Measurements from ENCODE around the gene ANKRD34C.
"Not testable (repeated sequence)": the region's sequence is repeated elsewhere in the genome, so short reads cannot be mapped to it uniquely, and the experiment has no call there.

ANKRD34C gene

DNA sequence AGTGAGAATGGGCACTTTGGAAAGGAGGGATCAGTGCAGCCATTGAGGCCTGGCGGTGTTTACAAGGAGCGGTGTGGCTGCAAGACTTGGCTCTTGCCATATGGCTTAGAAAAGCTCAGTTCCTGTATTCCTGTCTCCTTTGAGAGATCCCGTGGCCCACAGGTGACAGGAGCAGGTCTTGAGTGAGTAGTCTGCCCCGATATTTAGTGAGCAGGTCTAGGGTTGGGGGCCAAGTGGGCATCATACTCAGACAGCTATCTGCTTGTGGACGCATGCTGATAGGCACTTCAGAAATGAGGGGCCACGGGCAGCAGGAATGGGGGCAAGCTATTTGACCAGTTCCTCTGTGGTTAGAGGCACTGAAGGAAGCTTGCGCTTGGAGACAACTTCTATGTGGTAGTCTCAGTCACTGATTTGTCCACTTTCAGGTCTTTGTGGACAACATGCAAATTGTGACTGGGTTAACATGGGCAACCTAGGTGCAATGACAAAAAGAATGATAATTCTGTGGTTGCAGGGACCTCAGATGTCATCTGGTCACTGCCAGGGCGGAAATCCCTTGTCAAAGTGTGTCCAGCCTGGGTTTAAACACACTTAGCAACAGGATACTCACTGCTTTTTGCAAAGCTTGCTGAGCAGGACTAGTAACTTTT is 29.5 kb downstream of the ANKRD34C start:
- DNase-seq (ENCODE audit: low spot score): no peak

DNA sequence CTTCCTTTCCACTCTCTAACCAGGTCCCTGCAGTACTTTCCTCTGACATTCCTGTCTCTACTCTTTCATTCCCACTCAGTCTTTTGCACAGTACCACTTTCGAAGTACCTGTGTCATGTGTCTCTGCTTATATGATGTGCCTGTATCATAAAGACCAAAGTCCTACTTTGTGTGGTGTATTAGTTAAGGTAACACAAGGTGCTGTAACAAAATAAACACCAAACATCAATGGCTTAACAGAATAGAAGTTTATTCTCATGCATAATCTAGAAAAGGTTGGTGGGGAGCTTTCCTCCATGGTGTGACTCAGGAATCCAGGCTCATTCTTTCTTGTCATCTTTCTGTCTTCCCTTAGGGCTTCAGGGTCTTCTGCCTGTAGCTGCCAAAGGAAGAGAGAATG is 31.7 kb downstream of the ANKRD34C start:
- DNase-seq (ENCODE audit: low spot score): no peak

DNA sequence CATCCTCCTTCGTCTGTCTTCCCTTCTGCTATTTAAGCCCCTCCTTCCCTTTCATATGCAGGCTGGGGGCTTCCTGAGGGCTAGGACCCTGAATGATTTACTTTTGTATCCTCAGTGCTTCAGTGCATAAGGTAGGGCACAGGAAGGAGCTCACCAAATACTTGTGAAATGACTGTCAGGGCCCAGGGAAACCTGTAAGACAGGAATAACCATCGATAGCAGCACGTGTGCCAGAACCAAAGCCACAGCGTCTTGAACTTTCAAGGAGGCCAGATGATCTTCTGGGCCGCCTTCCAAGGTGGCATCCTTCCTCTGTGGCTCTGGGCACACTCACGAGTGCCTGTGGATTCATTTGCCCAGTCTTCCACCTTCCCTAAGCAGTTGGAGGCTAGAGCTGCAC is 32.3 kb downstream of the ANKRD34C start:
- no peak for DNase-seq (ENCODE audit: low spot score)

DNA sequence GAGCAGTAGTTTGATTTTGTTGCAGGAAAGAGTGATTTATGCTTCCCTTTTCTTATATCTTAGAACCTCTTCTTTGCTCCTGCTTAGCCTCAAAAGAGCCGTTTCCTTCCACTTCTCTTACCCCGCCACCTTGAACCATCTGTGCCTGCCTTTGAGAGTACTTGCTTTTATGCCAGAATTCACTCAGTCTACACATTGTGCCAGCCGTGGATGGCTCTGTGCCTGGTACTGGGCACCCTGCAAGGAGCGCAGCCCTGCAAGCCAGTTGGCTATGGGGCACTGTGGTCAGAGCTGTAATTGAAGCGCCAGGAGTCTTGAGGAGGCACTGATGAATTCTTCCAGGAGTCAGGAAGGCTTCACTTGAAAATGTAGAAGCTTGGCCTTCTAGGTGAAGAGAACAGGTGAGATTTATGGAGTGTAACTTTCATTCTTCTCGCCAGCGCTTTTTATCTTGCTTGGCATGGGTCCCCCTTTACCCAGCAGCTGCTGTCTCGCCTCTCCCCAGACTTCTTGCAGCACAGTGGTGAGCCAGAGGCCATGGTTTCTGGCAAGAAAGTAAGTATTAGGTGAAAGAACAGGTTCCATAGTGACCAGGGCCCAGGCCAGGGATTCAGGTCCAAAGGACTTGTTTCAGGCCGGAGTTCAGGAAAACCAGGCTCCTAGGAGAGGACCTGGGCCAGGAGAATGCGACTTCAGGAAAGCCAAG is 33.3 kb downstream of the ANKRD34C start:
- DNase-seq (ENCODE audit: low spot score): no peak

DNA sequence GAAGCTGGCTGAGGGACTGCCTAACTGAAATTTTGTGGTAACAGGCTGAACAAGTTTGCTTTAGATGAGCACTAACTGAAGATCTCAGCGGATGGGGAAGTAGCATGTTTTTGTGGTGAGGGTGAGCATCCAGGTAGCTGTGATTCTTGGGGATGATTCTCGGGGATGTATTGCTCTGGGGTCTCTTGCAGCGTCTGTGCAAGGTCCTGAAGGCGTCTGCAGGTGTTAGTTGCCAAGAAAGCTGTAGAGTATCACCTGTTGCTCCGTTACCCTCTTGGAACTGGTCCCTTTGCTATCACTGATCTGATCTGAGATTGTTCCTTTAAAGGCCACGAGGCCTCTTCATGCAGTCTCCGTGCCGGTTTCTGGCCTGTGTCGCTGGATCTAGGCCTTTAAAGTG is 34.3 kb downstream of the ANKRD34C start:
- DNase-seq (ENCODE audit: low spot score): no peak

DNA sequence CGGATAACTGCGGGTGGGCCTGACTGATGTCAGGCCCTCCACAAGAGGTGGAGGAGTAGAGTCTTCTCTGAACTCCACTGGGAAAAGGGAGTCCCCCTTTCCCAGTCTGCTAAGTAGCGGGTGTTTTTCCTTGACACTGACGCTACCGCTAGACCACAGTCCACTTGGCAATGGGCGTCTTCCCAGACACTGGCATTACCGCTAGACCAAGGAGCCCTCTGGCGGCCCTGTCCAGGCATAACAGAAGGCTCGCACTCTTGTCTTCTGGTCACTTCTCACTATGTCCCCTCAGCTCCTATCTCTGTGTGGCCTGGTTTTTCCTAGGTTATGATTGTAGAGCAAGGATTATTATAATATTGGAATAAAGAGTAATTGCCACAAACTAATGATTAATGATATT is 37.5 kb downstream of the ANKRD34C start:
- not testable (repeated sequence) for DNase-seq (ENCODE audit: low spot score)

DNA sequence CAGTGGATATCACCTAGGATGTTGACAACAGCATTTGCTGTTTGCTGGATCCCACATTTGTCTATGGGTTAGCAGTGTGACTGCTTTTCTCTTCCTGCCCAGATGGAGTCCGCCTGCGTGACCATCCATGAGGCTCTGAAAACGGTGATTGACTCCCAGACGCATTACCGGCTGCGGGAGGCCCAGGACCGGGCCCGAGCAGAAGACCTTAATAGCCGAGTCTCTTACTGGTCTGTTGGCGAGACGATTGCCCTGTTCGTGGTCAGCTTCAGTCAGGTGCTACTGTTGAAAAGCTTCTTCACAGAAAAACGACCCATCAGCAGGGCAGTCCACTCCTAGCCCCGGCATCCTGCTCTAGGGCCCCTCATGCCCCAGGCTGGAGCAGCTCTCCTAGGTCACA is 39.4 kb downstream of the ANKRD34C start:
- DNase-seq (ENCODE audit: low spot score): no peak

DNA sequence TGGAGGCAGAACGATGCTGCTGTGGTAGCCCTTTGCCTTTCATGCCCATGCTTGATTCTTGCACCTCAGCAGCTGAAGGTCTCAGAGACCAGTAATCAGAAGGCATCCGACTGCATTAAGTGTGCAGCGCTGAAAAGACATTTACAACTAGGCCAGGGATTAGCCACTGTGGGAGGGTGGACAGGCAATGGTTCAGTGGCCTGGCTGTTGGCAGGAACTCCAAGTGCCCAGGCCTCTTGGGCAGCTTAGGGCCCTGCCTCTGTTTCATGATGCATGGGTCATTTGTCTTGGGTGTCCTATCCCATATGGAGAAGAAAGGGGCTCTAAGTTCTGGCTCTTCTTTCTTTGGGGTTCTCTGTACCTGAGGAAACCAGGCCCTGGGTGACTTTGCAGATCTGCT is 39.8 kb downstream of the ANKRD34C start:
- DNase-seq (ENCODE audit: low spot score): no peak

DNA sequence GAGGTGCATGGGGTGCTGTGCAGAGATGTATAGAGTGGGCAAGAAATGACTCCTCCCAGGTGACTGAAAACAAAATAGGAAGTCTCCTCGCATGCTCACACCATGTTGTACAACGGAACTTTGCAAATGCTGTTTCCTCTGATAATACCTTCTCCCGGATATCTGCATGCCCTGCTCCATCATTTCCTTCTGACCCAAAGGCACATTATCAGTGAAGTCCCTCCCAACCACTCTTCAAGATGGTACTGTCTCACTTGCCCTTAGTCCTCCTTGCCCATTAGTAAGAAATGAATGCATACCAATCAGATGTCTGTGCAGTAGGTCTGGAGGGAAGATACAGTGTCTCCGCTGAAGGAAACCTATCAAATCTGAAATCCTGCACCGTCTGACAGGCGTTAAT is 40.4 kb downstream of the ANKRD34C start:
- no peak for DNase-seq (ENCODE audit: low spot score)

DNA sequence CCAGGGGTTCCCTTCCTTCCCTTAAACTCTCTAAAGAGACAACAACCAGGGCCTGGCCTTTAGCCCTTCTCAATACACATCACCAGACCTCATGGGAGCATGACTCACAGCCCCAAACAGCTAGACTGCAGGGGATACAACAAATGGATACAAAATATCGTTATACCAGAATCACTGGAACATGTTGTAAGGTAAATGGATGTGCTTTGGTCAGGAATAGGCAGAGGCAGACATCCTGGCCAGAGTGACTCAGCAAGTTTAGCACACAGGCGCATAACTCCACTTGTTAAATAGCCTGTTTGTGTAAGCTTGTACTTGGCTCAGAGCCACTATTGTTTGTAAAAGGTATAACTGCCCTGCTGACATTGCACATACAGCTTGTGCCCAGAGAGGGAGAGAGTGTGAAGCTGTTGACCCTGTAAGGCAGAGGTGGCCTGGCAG is 46.7 kb downstream of the ANKRD34C start:
- DNase-seq (ENCODE audit: low spot score): no peak
